GM12872 (cell line): ENCODE data around the gene MBTPS1.

ENCODE experiments used
- TF ChIP-seq, protein P1 (sequence below): IDR thresholded peaks from 3 replicates; pipeline ENCODE4 v1.5.1; 2011; ENCODE audit warnings: low read depth, mild to moderate bottlenecking, low read length, moderate library complexity; ENCODE audit not compliant: insufficient read depth

MBTPS1 gene

GRCh38 chr16:84104231-84104630 lies 12.5 kb downstream of the MBTPS1 start:
- TF ChIP-seq, protein P1, sequence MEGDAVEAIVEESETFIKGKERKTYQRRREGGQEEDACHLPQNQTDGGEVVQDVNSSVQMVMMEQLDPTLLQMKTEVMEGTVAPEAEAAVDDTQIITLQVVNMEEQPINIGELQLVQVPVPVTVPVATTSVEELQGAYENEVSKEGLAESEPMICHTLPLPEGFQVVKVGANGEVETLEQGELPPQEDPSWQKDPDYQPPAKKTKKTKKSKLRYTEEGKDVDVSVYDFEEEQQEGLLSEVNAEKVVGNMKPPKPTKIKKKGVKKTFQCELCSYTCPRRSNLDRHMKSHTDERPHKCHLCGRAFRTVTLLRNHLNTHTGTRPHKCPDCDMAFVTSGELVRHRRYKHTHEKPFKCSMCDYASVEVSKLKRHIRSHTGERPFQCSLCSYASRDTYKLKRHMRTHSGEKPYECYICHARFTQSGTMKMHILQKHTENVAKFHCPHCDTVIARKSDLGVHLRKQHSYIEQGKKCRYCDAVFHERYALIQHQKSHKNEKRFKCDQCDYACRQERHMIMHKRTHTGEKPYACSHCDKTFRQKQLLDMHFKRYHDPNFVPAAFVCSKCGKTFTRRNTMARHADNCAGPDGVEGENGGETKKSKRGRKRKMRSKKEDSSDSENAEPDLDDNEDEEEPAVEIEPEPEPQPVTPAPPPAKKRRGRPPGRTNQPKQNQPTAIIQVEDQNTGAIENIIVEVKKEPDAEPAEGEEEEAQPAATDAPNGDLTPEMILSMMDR = no peak

DNA sequence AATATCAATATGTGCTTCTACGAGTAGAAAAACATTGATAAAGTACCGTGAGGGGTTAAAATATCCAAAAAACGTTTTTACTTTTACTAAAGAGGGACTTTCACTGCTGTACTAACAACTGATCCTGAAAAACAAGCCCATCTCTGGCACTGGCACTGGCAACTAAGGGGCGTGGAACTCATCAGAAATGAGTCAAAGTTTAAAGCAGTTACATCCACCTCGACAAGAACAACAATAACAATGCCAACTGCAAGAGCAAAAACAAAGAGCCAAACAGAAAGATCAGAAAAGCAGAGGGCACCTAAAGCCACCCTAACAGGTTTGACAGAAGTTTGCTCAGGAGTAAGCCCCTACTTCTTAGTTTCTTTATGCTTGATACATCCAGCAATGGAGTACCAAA lies 13.1 kb downstream of the MBTPS1 start:
- TF ChIP-seq, protein P1 = no peak

GRCh38 chr16:84098939-84099338 lies 17.8 kb downstream of the MBTPS1 start:
- TF ChIP-seq, protein P1 = no peak

GRCh38 chr16:84096447-84097005 lies 20.2 kb downstream of the MBTPS1 start:
- TF ChIP-seq, protein P1 = no peak

- TF ChIP-seq, protein P1 = no peak
Measured at GRCh38 chr16:84095466-84095865, 21.3 kb downstream of the MBTPS1 start.

GRCh38 chr16:84093879-84094270 lies 22.9 kb downstream of the MBTPS1 start:
- TF ChIP-seq, protein P1 = no peak

DNA sequence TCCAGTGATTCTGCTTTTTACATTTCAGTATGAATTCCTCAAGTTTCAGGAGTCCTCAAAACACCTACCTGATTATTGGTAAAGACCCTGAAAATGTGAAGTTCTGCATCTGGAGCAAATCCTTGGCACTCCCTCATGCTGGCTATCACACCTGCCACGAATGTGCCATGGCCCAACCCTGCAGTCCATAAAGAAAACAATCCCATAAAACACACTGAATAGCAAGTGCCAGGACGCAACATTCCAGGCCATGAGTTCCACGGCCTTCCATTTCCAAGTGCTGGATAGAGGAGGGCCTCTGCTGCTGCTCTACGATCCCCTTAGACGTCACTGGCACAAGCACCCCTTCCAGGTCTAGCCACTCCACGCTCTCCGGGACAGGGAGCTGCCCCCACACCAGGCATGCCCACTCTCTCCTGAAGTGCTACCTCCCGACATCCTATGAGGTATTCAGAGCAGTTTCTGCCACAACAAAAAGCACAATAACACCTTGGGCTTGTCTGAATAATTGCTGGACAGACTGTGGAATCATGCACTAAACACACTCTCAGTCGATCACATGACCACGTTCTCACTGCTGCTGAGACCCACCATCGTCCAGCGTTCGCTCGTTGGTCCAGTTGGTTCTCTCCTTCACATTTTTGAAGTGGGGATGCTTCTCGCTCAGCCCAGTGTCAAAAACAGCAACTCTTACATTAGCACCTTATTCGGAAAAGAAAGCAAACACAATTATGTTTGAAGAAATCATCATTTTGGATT lies 23.4 kb downstream of the MBTPS1 start:
- TF ChIP-seq, protein P1 = no peak
